GM12878 (cell line): ENCODE results near the gene OSBPL2. TPM values are rescaled to one million over a fixed set of nuclear protein-coding genes. Genes with fewer than 3 reads are reported as not detected.

Source experiments
- ATAC-seq: fragments of 200-7000 bp; cut with Tn5 transposase; 3 replicates; pipeline ENCODE4 v1.9.1; 2020; ENCODE audit warnings: mild to moderate bottlenecking, moderate library complexity
- BruUV-seq: library from RNA; stranded (reverse); fragments of 400-500 nt; replicated peaks from 2 replicates; lab custom pipeline; 2021; lab: Mats Ljungman, UMichigan
- CTCF ChIA-PET: fragments of 300-600 bp; sonication (Branson Sonifier 250); formaldehyde crosslinking; extraction: SDS; loops from one replicate; lab custom pipeline; 2021; ENCODE audit warnings: inconsistent platforms; lab: Yijun Ruan, JAX
- POLR2A ChIA-PET: fragments of 350-600 bp; formaldehyde crosslinking; extraction: SDS; loops from one replicate; lab custom pipeline; 2021; ENCODE audit warnings: inconsistent platforms; lab: Charles Lee
- RAD21 ChIA-PET: fragments of 300-600 bp; sonication (Branson Sonifier 250); formaldehyde crosslinking; loops from one replicate; lab custom pipeline; 2023; ENCODE audit warnings: antibody characterized with exemption; ENCODE audit not compliant: unreplicated experiment; lab: Charles Lee
- SMC1A ChIA-PET: fragments of 300-600 bp; sonication (Branson Sonifier 250); formaldehyde crosslinking; loops from one replicate; lab custom pipeline; 2023; ENCODE audit not compliant: unreplicated experiment, uncharacterized antibody; lab: Charles Lee
- DNase-seq: peaks from one replicate; pipeline ENCODE4 v3.0.0-alpha.2; 2011; ENCODE audit warnings: low read depth, low spot score
- FAIRE-seq: peaks from 3 replicates; lab custom pipeline; 2011; peaks lifted over from hg19 to GRCh38; lab: Jason Lieb, UNC
- H2AFZ ChIP-seq: 2 replicates; pipeline ENCODE4 v1.6.0; 2011; ENCODE audit warnings: low read depth, low read length, control low read depth; ENCODE audit not compliant: control insufficient read depth
- H3K27ac ChIP-seq: 2 replicates; pipeline ENCODE4 v1.5.1; 2011; ENCODE audit warnings: control low read depth; ENCODE audit not compliant: control insufficient read depth, insufficient read depth
- H3K27me3 ChIP-seq, 2 experiments: replicated peaks in 1 of 2; 2 replicates each; pipeline versions ENCODE4 v1.6.0 to v1.6.1; 2011; ENCODE audit warnings: low read length in 1 of 2; ENCODE audit not compliant: control insufficient read depth in 2 of 2, insufficient read depth in 2 of 2
- H3K36me3 ChIP-seq, 2 experiments: 2 replicates each; pipeline ENCODE4 v1.5.1; 2011; ENCODE audit warnings: low read length in 1 of 2; ENCODE audit not compliant: control insufficient read depth in 2 of 2, insufficient read depth in 2 of 2
- H3K4me1 ChIP-seq: 2 replicates; pipeline ENCODE4 v1.6.1; 2011; ENCODE audit warnings: mild to moderate bottlenecking, low read length, moderate library complexity, mixed read lengths; ENCODE audit not compliant: control insufficient read depth, insufficient read depth
- H3K4me2 ChIP-seq: 2 replicates; pipeline ENCODE4 v1.6.0; 2011; ENCODE audit warnings: control low read depth; ENCODE audit not compliant: control insufficient read depth, insufficient read depth
- H3K4me3 ChIP-seq: fragments of 200-600 bp; sonication (generic); 2 replicates; pipeline ENCODE4 v1.5.1; 2016
- H3K79me2 ChIP-seq: 2 replicates; pipeline ENCODE4 v1.6.0; 2011; ENCODE audit warnings: low read length; ENCODE audit not compliant: control insufficient read depth, insufficient read depth
- H3K9ac ChIP-seq: 2 replicates; pipeline ENCODE4 v1.8.0; 2011; ENCODE audit warnings: low read length, control low read depth, mixed read lengths; ENCODE audit not compliant: control insufficient read depth, insufficient read depth
- H3K9me3 ChIP-seq: replicated peaks from 3 replicates; pipeline ENCODE4 v1.5.1; 2011; ENCODE audit warnings: mild to moderate bottlenecking, low read length; ENCODE audit not compliant: control insufficient read depth, insufficient read depth
- H4K20me1 ChIP-seq: 2 replicates; pipeline ENCODE4 v1.6.0; 2011; ENCODE audit not compliant: control insufficient read depth, insufficient read depth
- CREM ChIP-seq: IDR thresholded peaks from 2 replicates; pipeline ENCODE4 v1.6.1; 2014; ENCODE audit warnings: antibody characterized with exemption, low read depth
- EZH2 ChIP-seq: IDR thresholded peaks from 2 replicates; pipeline ENCODE4 v1.6.1; 2012; ENCODE audit warnings: low read depth, mild to moderate bottlenecking, control low read depth, inconsistent platforms, low read length, borderline replicate concordance; ENCODE audit not compliant: control insufficient read depth
- IKZF2 ChIP-seq, 2 experiments: fragments of 450-650 bp; IDR thresholded peaks; 2 replicates each; pipeline ENCODE4 v1.6.1; 2017; ENCODE audit warnings: mild to moderate bottlenecking in 2 of 2, moderate library complexity in 2 of 2
- LARP7 ChIP-seq: fragments of 450-650 bp; IDR thresholded peaks from 2 replicates; pipeline ENCODE4 v1.6.1; 2017; ENCODE audit warnings: mild to moderate bottlenecking
- NFXL1 ChIP-seq: fragments of 450-650 bp; IDR thresholded peaks from 2 replicates; pipeline ENCODE4 v1.6.1; 2017; ENCODE audit warnings: antibody characterized with exemption, mild to moderate bottlenecking, borderline replicate concordance
- NFYB ChIP-seq: IDR thresholded peaks from 2 replicates; pipeline ENCODE4 v1.6.1; 2011; ENCODE audit warnings: low read depth, mild to moderate bottlenecking, low read length, improper control_type of control experiment, moderate library complexity; ENCODE audit not compliant: insufficient read depth
- POLR2A ChIP-seq: IDR thresholded peaks from 2 replicates; pipeline ENCODE4 v1.6.1; 2011; ENCODE audit warnings: low read depth, mild to moderate bottlenecking, low read length
- POLR2AphosphoS2 ChIP-seq: IDR thresholded peaks from 2 replicates; pipeline ENCODE4 v1.6.1; 2011; ENCODE audit warnings: low read depth, mild to moderate bottlenecking, low read length, improper control_type of control experiment, moderate library complexity
- RCOR1 ChIP-seq: conservative IDR thresholded peaks from 2 replicates; pipeline ENCODE4 v1.6.1; 2012; ENCODE audit warnings: low read depth, low read length, improper control_type of control experiment
- SMARCA5 ChIP-seq: fragments of 450-650 bp; IDR thresholded peaks from 2 replicates; pipeline ENCODE4 v1.6.1; 2017; ENCODE audit warnings: mild to moderate bottlenecking
- TAF1 ChIP-seq: IDR thresholded peaks from 2 replicates; pipeline ENCODE4 v1.6.1; 2011; ENCODE audit warnings: mild to moderate bottlenecking, low read depth, low read length, borderline replicate concordance
- ZBED1 ChIP-seq: IDR thresholded peaks from 2 replicates; pipeline ENCODE4 v1.6.1; 2016; ENCODE audit warnings: borderline replicate concordance
- ZNF217 ChIP-seq: fragments of 450-650 bp; IDR thresholded peaks from 2 replicates; pipeline ENCODE4 v1.6.1; 2017; ENCODE audit warnings: antibody characterized with exemption, mild to moderate bottlenecking
- WGBS: methylation state at CpG from one replicate; pipeline ENCODE4 v1.1.6; 2016; ENCODE audit warnings: low lambda C conversion rate; ENCODE audit not compliant: insufficient replicate concordance, insufficient coverage; ENCODE audit errors: missing lambda C conversion rate; 5-methylcytosine and 5-hydroxymethylcytosine counted together
- in situ Hi-C: fragments of 300-500 bp; cut with MboI; formaldehyde crosslinking; loops from 9 replicates; pipeline ENCODE4 v1.14.3; 2018; ENCODE audit warnings: mixed read lengths
- intact Hi-C: fragments of 100-400 bp; cut with micrococcal nuclease; formaldehyde crosslinking; loops from one replicate; pipeline ENCODE4 v1.14.2; 2022; ENCODE audit not compliant: unreplicated experiment
- polyA plus RNA-seq, 11 experiments: library from polyadenylated mRNA; depleted of rRNA in 4 of 11; unstranded in 6 of 11; stranded (reverse) in 5 of 11; fragments of >200 nt; fragmentation: Nextera tagmentation in 4 of 11; fragmentation: Illumina TruSeq in 1 of 11; extraction: Ambion mirVana in 4 of 11; extraction: Trizol in 1 of 11; gene quantifications; 1 replicate in 1 of 11; 2 replicates in 10 of 11; pipeline versions ENCODE4 v1.2.1 to v1.2.3, GENCODE V29; 2011 to 2016; ENCODE audit warnings: inconsistent platforms in 2 of 11, missing spikeins in 2 of 11, low read depth in 1 of 11
- total RNA-seq, 4 experiments: library from RNA; depleted of rRNA in 3 of 4; stranded (reverse); fragments of >200 nt in 3 of 4; fragmentation: Illumina TruSeq in 1 of 4; extraction: Trizol in 1 of 4; gene quantifications; 2 replicates each; pipeline versions ENCODE4 v1.2.1 to v1.2.3, GENCODE V29; 2013 to 2021
- TF ChIP-seq, protein P1 (sequence below): fragments of 450-650 bp; formaldehyde crosslinking; IDR thresholded peaks from 2 replicates; pipeline ENCODE4 v1.4.0; 2022; ENCODE audit warnings: mild to moderate bottlenecking, moderate library complexity
- TF ChIP-seq, protein P2 (sequence below): IDR thresholded peaks from 2 replicates; pipeline ENCODE4 v1.6.1; 2012; ENCODE audit warnings: low read depth, low read length, improper control_type of control experiment
- TF ChIP-seq, protein P3 (sequence below), 3 experiments: IDR thresholded peaks in 2 of 3; conservative IDR thresholded peaks in 1 of 3; 2 replicates each; pipeline ENCODE4 v1.5.1; 2011; ENCODE audit warnings: low read depth in 3 of 3, low read length in 3 of 3, mild to moderate bottlenecking in 3 of 3, control low read depth in 2 of 3, moderate library complexity in 2 of 3, inconsistent platforms in 1 of 3, mixed read lengths in 1 of 3; ENCODE audit not compliant: control insufficient read depth in 2 of 3, insufficient read depth in 1 of 3; ENCODE audit errors: extremely low read depth in 1 of 3

OSBPL2 gene
- total and polyA plus RNA-seq, 10 of the 15 experiments (the other 5 are each of a cell fraction or from before 2014, with no cell fraction given): 2.8 to 22.3 (median 14.7) TPM

DNA sequence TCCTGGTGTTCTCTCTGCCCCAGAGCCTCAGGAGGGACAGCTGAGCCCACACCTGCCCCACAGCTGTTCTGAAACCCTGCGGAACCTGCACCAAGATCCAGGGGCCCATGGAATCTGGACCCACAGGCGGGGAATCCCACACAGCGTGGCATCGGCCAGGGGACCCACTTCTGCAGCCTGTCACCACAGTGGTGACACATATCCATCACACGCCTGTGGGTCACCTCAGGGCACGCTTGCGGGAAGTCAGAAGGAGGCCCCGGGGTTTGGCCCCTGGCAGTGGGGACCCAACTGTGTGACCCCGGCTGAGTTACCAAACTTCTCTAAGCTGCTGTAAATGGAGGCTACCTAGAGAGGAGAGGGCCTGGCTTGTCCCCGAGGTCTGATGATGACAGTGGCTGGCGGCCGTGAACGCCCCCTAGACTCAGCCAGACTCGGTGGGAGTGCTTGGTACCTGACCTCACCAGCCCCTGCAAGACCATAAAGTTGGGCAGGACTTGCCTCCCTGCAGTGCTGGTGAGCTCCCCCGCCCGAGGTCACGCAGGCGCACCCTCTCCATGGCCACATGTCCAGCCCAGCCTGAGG, 16.0 kb upstream of the OSBPL2 start:
- intact Hi-C loops: no loop called here
- in situ Hi-C loops: no loop called here
- H3K36me3 ChIP-seq: no peaks in the 10 kb centered on the region
- no peak overlapping the region for H2AFZ ChIP-seq
- H3K9me3 ChIP-seq: no peaks in the 10 kb centered on the region
- H3K27me3 ChIP-seq: peaks cover 1 to 10% of the 10 kb centered on the region in 2 experiments; a peak in 3 of 4 replicates
- ATAC-seq: no peak
- ChIA-PET SMC1A (no interaction called here), CTCF (no interaction called here), RAD21 (no interaction called here), POLR2A (no interaction called here)
- H3K4me2 ChIP-seq: no peak overlapping the region
- H3K9ac ChIP-seq: no peak overlapping the region
- H3K79me2 ChIP-seq: no peaks in the 10 kb centered on the region
- no TSS peak for BruUV-seq
- FAIRE-seq: no peak
- no peak overlapping the region for H3K27ac ChIP-seq
- H3K4me3 ChIP-seq: no peak overlapping the region
- H4K20me1 ChIP-seq: no peaks in the 10 kb centered on the region; the same call in 1 of the 2 replicates
- H3K4me1 ChIP-seq: no peaks in the 10 kb centered on the region
- TF ChIP-seq, protein P1, sequence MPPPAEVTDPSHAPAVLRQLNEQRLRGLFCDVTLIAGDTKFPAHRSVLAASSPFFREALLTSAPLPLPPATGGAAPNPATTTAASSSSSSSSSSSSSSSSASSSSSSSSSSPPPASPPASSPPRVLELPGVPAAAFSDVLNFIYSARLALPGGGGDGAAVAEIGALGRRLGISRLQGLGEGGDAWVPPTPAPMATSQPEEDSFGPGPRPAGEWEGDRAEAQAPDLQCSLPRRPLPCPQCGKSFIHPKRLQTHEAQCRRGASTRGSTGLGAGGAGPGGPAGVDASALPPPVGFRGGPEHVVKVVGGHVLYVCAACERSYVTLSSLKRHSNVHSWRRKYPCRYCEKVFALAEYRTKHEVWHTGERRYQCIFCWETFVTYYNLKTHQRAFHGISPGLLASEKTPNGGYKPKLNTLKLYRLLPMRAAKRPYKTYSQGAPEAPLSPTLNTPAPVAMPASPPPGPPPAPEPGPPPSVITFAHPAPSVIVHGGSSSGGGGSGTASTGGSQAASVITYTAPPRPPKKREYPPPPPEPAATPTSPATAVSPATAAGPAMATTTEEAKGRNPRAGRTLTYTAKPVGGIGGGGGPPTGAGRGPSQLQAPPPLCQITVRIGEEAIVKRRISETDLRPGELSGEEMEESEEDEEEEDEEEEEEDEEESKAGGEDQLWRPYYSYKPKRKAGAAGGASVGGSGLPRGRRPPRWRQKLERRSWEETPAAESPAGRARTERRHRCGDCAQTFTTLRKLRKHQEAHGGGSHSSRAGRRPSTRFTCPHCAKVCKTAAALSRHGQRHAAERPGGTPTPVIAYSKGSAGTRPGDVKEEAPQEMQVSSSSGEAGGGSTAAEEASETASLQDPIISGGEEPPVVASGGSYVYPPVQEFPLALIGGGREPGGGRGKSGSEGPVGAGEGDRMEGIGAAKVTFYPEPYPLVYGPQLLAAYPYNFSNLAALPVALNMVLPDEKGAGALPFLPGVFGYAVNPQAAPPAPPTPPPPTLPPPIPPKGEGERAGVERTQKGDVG (CRISPR knock-in tag): no peak
- TF ChIP-seq NFXL1: no peak
- no peak for TF ChIP-seq RCOR1
- TF ChIP-seq IKZF2 (IDR thresholded peaks at IDR 0.05): no peak
- TF ChIP-seq CREM: no peak
- no peak for TF ChIP-seq EZH2
- TF ChIP-seq ZNF217: no peak
- TF ChIP-seq LARP7: no peak
- TF ChIP-seq, protein P2, sequence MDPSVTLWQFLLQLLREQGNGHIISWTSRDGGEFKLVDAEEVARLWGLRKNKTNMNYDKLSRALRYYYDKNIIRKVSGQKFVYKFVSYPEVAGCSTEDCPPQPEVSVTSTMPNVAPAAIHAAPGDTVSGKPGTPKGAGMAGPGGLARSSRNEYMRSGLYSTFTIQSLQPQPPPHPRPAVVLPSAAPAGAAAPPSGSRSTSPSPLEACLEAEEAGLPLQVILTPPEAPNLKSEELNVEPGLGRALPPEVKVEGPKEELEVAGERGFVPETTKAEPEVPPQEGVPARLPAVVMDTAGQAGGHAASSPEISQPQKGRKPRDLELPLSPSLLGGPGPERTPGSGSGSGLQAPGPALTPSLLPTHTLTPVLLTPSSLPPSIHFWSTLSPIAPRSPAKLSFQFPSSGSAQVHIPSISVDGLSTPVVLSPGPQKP: no peak
- TF ChIP-seq POLR2A: no peak
- TF ChIP-seq NFYB: no peak
- TF ChIP-seq, protein P3, sequence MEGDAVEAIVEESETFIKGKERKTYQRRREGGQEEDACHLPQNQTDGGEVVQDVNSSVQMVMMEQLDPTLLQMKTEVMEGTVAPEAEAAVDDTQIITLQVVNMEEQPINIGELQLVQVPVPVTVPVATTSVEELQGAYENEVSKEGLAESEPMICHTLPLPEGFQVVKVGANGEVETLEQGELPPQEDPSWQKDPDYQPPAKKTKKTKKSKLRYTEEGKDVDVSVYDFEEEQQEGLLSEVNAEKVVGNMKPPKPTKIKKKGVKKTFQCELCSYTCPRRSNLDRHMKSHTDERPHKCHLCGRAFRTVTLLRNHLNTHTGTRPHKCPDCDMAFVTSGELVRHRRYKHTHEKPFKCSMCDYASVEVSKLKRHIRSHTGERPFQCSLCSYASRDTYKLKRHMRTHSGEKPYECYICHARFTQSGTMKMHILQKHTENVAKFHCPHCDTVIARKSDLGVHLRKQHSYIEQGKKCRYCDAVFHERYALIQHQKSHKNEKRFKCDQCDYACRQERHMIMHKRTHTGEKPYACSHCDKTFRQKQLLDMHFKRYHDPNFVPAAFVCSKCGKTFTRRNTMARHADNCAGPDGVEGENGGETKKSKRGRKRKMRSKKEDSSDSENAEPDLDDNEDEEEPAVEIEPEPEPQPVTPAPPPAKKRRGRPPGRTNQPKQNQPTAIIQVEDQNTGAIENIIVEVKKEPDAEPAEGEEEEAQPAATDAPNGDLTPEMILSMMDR (IDR thresholded peaks at IDR 0.05 in 2 of 3, conservative IDR thresholded peaks at IDR 0.05 in 1 of 3; ENCODE audit: control insufficient read depth in 2 of 3, extremely low read depth in 1 of 3, insufficient read depth in 1 of 3, low read depth in 3 of 3, low read length in 3 of 3): no peak
- TF ChIP-seq SMARCA5: no peak
- TF ChIP-seq POLR2AphosphoS2: no peak
- no peak for TF ChIP-seq ZBED1
- no peak for TF ChIP-seq TAF1
- 47% methylated on average over 18 of the region's 18 CpGs for WGBS
- no peak for DNase-seq
